ENCODE results near the gene TM4SF4. TPM values are rescaled to one million over a fixed set of nuclear protein-coding genes. Genes with fewer than 3 reads are reported as not detected.

The TM4SF4 gene
- total RNA-seq, 1 donor from 2014 or later: not detected

DNA sequence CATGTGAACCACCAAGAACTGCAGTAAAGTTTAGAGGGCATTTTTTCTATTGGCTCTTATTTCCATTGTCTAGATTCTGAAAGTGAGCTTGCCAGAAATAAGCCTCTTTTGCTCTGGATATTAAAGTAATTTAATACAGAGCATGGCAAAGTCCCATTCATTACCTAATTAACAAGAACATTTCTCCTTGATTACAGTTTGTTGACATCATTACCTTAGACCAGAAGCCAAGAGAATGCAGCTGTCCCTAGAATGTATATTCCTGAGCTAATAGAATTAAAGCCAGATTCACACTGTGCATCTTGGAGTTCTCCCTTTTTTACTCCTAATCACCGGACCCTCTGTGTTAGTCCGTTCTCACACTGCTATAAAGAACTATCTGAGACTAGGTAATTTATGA is 46.4 kb upstream of the TM4SF4 start:
- H4K20me1 ChIP-seq (ENCODE audit: insufficient read depth, low read length): no peaks in the 10 kb centered on the region
- DNase-seq (ENCODE audit: low read depth) (no peak), FAIRE-seq (no peak)
- no peak overlapping the region for H3K9ac ChIP-seq (ENCODE audit: low read length)
- H3K27me3 ChIP-seq (ENCODE audit: insufficient read depth, low read length): no peaks in the 10 kb centered on the region
- no peaks in the 10 kb centered on the region for H3K36me3 Mint-ChIP-seq (ENCODE audit: low read depth, unreplicated experiment)
- H3K36me3 ChIP-seq (ENCODE audit: insufficient read depth, low read length): no peaks in the 10 kb centered on the region
- no peaks in the 10 kb centered on the region for H3K9me3 Mint-ChIP-seq (ENCODE audit: unreplicated experiment)
- H3K27ac ChIP-seq (ENCODE audit: low read depth, low read length): no peak overlapping the region
- H3K4me2 ChIP-seq (ENCODE audit: low read length): no peak overlapping the region
- no peaks in the 10 kb centered on the region for H3K9me3 ChIP-seq (ENCODE audit: insufficient read depth, low read depth, low read length)
- no peaks in the 10 kb centered on the region for H3K27me3 Mint-ChIP-seq (ENCODE audit: low read depth, unreplicated experiment)
- no peak overlapping the region for H3K27ac Mint-ChIP-seq (ENCODE audit: unreplicated experiment)
- peaks cover 6% of the 10 kb centered on the region for H3K4me1 Mint-ChIP-seq (ENCODE audit: low read depth, unreplicated experiment)
- no peak overlapping the region for H3K4me3 Mint-ChIP-seq (ENCODE audit: unreplicated experiment)
- H3K79me2 ChIP-seq (ENCODE audit: insufficient read depth, low read length): no peaks in the 10 kb centered on the region
- H3K4me1 ChIP-seq (ENCODE audit: insufficient read depth, low read length): no peaks in the 10 kb centered on the region
- H3K4me3 ChIP-seq (ENCODE audit: insufficient read depth, low read depth, low read length): no peak overlapping the region
- TF ChIP-seq, protein P1, sequence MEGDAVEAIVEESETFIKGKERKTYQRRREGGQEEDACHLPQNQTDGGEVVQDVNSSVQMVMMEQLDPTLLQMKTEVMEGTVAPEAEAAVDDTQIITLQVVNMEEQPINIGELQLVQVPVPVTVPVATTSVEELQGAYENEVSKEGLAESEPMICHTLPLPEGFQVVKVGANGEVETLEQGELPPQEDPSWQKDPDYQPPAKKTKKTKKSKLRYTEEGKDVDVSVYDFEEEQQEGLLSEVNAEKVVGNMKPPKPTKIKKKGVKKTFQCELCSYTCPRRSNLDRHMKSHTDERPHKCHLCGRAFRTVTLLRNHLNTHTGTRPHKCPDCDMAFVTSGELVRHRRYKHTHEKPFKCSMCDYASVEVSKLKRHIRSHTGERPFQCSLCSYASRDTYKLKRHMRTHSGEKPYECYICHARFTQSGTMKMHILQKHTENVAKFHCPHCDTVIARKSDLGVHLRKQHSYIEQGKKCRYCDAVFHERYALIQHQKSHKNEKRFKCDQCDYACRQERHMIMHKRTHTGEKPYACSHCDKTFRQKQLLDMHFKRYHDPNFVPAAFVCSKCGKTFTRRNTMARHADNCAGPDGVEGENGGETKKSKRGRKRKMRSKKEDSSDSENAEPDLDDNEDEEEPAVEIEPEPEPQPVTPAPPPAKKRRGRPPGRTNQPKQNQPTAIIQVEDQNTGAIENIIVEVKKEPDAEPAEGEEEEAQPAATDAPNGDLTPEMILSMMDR (IDR thresholded peaks at IDR 0.05; ENCODE audit: insufficient read depth, low read depth, low read length): no peak
- no peak for TF ChIP-seq EZH2 (IDR thresholded peaks at IDR 0.05; ENCODE audit: insufficient read depth, low read length)
- H2AFZ ChIP-seq (ENCODE audit: low read depth, low read length): no peak overlapping the region

DNA sequence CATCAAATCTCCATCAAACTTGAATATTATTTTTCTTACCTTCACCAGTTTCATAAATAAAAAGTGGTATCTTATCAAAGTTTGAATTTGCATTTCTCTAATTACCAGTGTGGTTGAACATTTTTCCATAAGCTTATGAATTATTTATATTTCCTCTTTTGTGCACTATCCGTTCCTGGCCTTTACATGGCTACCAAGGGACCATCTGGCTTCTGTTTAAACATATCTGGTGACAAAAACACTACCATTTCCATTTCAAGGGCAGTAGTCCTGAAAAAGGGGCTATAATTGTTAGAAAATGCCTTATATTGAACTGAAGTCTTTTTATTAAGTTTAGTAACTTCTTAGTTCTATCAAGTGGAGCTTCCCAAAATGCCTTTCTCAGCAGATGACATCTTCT is 44.3 kb upstream of the TM4SF4 start:
- Mint-ChIP-seq H3K4me3 (ENCODE audit: unreplicated experiment) (no peak overlapping the region), H3K36me3 (ENCODE audit: low read depth, unreplicated experiment) (no peaks in the 10 kb centered on the region), H3K27me3 (ENCODE audit: low read depth, unreplicated experiment) (no peaks in the 10 kb centered on the region), H3K4me1 (ENCODE audit: low read depth, unreplicated experiment) (peaks cover 4% of the 10 kb centered on the region), H3K9me3 (ENCODE audit: unreplicated experiment) (no peaks in the 10 kb centered on the region), H3K27ac (ENCODE audit: unreplicated experiment) (no peak overlapping the region)
- Histone ChIP-seq H3K4me3 (ENCODE audit: insufficient read depth, low read depth, low read length) (no peak overlapping the region), H3K27me3 (ENCODE audit: insufficient read depth, low read length) (no peaks in the 10 kb centered on the region), H3K36me3 (ENCODE audit: insufficient read depth, low read length) (no peaks in the 10 kb centered on the region), H3K9me3 (ENCODE audit: insufficient read depth, low read depth, low read length) (no peaks in the 10 kb centered on the region), H2AFZ (ENCODE audit: low read depth, low read length) (no peak overlapping the region), H3K4me1 (ENCODE audit: insufficient read depth, low read length) (no peaks in the 10 kb centered on the region), H3K9ac (ENCODE audit: low read length) (no peak overlapping the region), H3K79me2 (ENCODE audit: insufficient read depth, low read length) (no peaks in the 10 kb centered on the region), H3K4me2 (ENCODE audit: low read length) (no peak overlapping the region), H3K27ac (ENCODE audit: low read depth, low read length) (no peak overlapping the region), H4K20me1 (ENCODE audit: insufficient read depth, low read length) (no peaks in the 10 kb centered on the region)
- no peak for FAIRE-seq
- TF ChIP-seq EZH2 (IDR thresholded peaks at IDR 0.05; ENCODE audit: insufficient read depth, low read length): no peak
- TF ChIP-seq, protein P1 (IDR thresholded peaks at IDR 0.05; ENCODE audit: insufficient read depth, low read depth, low read length): no peak
- no peak for DNase-seq (ENCODE audit: low read depth)

DNA sequence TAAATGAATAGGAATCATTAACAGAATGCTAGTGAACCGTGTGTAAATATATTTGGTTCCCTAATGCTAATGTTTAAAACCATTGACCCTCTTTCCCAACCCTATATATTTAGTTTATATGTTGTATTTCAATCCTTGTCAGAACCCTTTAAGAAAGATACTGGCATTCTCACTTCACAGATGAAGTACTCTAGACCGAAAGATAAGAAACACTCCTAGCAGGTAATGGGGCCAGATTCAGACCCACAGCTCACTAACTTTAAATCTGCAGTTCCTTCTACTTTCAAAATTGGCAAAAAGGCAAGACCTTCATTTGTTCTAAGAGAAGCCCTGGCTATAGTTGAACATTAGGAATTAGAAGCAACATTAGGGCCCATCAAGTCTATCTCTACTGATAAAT is 42.3 kb upstream of the TM4SF4 start:
- H3K36me3 Mint-ChIP-seq (ENCODE audit: low read depth, unreplicated experiment): no peaks in the 10 kb centered on the region
- Histone ChIP-seq H3K36me3 (ENCODE audit: insufficient read depth, low read length) (no peaks in the 10 kb centered on the region), H3K9ac (ENCODE audit: low read length) (no peak overlapping the region), H4K20me1 (ENCODE audit: insufficient read depth, low read length) (no peaks in the 10 kb centered on the region), H3K9me3 (ENCODE audit: insufficient read depth, low read depth, low read length) (no peaks in the 10 kb centered on the region), H2AFZ (ENCODE audit: low read depth, low read length) (no peak overlapping the region), H3K27ac (ENCODE audit: low read depth, low read length) (no peak overlapping the region), H3K27me3 (ENCODE audit: insufficient read depth, low read length) (no peaks in the 10 kb centered on the region), H3K4me1 (ENCODE audit: insufficient read depth, low read length) (no peaks in the 10 kb centered on the region), H3K4me3 (ENCODE audit: insufficient read depth, low read depth, low read length) (no peak overlapping the region), H3K4me2 (ENCODE audit: low read length) (no peak overlapping the region), H3K79me2 (ENCODE audit: insufficient read depth, low read length) (no peaks in the 10 kb centered on the region)
- no peaks in the 10 kb centered on the region for H3K9me3 Mint-ChIP-seq (ENCODE audit: unreplicated experiment)
- DNase-seq (ENCODE audit: low read depth) (no peak), FAIRE-seq (no peak)
- no peak overlapping the region for H3K4me3 Mint-ChIP-seq (ENCODE audit: unreplicated experiment)
- no peaks in the 10 kb centered on the region for H3K27me3 Mint-ChIP-seq (ENCODE audit: low read depth, unreplicated experiment)
- peaks cover 3% of the 10 kb centered on the region for H3K4me1 Mint-ChIP-seq (ENCODE audit: low read depth, unreplicated experiment)
- no peak overlapping the region for H3K27ac Mint-ChIP-seq (ENCODE audit: unreplicated experiment)
- TF ChIP-seq, protein P1 (IDR thresholded peaks at IDR 0.05; ENCODE audit: insufficient read depth, low read depth, low read length): no peak
- no peak for TF ChIP-seq EZH2 (IDR thresholded peaks at IDR 0.05; ENCODE audit: insufficient read depth, low read length)

Measured in astrocyte (in vitro differentiated cells and primary cell).